GM19468 (cell line): ENCODE data around the gene MAP7.

Experiments
- ATAC-seq: cut with Tn5 transposase; IDR thresholded peaks from one replicate; pipeline ENCODE4 v1.9.1; 2021; ENCODE audit warnings: mild to moderate bottlenecking, moderate library complexity, moderate number of reproducible peaks; ENCODE audit not compliant: unreplicated experiment; ENCODE audit errors: extremely low read depth

The MAP7 gene

GRCh38 chr6:136566007-136566487 is 15.8 kb upstream of the MAP7 start:
- ATAC-seq, result no peak

GRCh38 chr6:136564180-136564579 is 14.0 kb upstream of the MAP7 start:
- ATAC-seq, result no peak

- ATAC-seq, result no peak
These were observed 13.3 kb upstream of the MAP7 start for GRCh38 chr6:136563386-136564152.

- ATAC-seq, result no peak
These were observed 12.0 kb upstream of the MAP7 start for GRCh38 chr6:136562211-136562610.

- no peak for ATAC-seq
These were observed 3.1 kb upstream of the MAP7 start for GRCh38 chr6:136553166-136553787.

GRCh38 chr6:136552054-136552453 is 1.8 kb upstream of the MAP7 start:
- no peak for ATAC-seq

- no peak for ATAC-seq
These were observed 881 bp upstream of the MAP7 start for GRCh38 chr6:136551103-136551502.

GRCh38 chr6:136550045-136550329 is 235 bp downstream of the MAP7 start:
- peak; percentile 23 for ATAC-seq

- ATAC-seq, result no peak
These were observed 750 bp downstream of the MAP7 start for GRCh38 chr6:136549300-136550044.

- no peak for ATAC-seq
These were observed 1.5 kb downstream of the MAP7 start for GRCh38 chr6:136548582-136549299.

GRCh38 chr6:136547871-136548270 is 2.4 kb downstream of the MAP7 start:
- ATAC-seq, result no peak

- ATAC-seq, result no peak
These were observed 2.9 kb downstream of the MAP7 start for GRCh38 chr6:136547336-136547735.

GRCh38 chr6:136546331-136546730 is 3.9 kb downstream of the MAP7 start:
- no peak for ATAC-seq

- no peak for ATAC-seq
These were observed 5.9 kb downstream of the MAP7 start for GRCh38 chr6:136544326-136544725.

GRCh38 chr6:136541395-136541794 is 8.8 kb downstream of the MAP7 start:
- no peak for ATAC-seq

- ATAC-seq, result no peak
These were observed 10.1 kb downstream of the MAP7 start for GRCh38 chr6:136539967-136540652.

GRCh38 chr6:136538836-136539235 is 11.4 kb downstream of the MAP7 start:
- ATAC-seq, result no peak

- no peak for ATAC-seq
These were observed 14.2 kb downstream of the MAP7 start for GRCh38 chr6:136535880-136536650.

- ATAC-seq, result no peak
These were observed 15.0 kb downstream of the MAP7 start for GRCh38 chr6:136535017-136535765.
